ENCODE results near the gene NCBP1. TPM values are rescaled to one million over a fixed set of nuclear protein-coding genes. Genes with fewer than 3 reads are reported as not detected.

NCBP1 gene
- total RNA-seq, 1 experiment from 2014 or later: 263 TPM

GRCh38 chr9:97658707-97659106, 25.1 kb downstream of the NCBP1 start:
- no peak overlapping the region for H3K4me3 ChIP-seq
- no peaks in the 10 kb centered on the region for H3K9me3 ChIP-seq
- no peak for DNase-seq
- no peaks in the 10 kb centered on the region for H3K27me3 ChIP-seq
- H3K36me3 ChIP-seq: peaks cover 66% of the 10 kb centered on the region

GRCh38 chr9:97659771-97660170, 26.1 kb downstream of the NCBP1 start:
- H3K9me3 ChIP-seq: no peaks in the 10 kb centered on the region
- H3K36me3 ChIP-seq: peaks cover 69% of the 10 kb centered on the region
- no peak overlapping the region for H3K4me3 ChIP-seq
- no peaks in the 10 kb centered on the region for H3K27me3 ChIP-seq
- DNase-seq: no peak

GRCh38 chr9:97660340-97660739, 26.7 kb downstream of the NCBP1 start:
- Histone ChIP-seq H3K4me3 (no peak overlapping the region), H3K9me3 (no peaks in the 10 kb centered on the region), H3K27me3 (no peaks in the 10 kb centered on the region), H3K36me3 (peaks cover 70% of the 10 kb centered on the region)
- DNase-seq: no peak

- Histone ChIP-seq H3K9me3 (no peaks in the 10 kb centered on the region), H3K27me3 (no peaks in the 10 kb centered on the region), H3K36me3 (peaks cover 68% of the 10 kb centered on the region), H3K4me3 (no peak overlapping the region)
- DNase-seq: no peak
These were observed 27.2 kb downstream of the NCBP1 start for GRCh38 chr9:97660847-97661246.

GRCh38 chr9:97665742-97666141, 32.1 kb downstream of the NCBP1 start:
- no peak for DNase-seq
- peaks cover 73% of the 10 kb centered on the region for H3K36me3 ChIP-seq
- H3K27me3 ChIP-seq: no peaks in the 10 kb centered on the region
- H3K4me3 ChIP-seq: no peak overlapping the region
- no peaks in the 10 kb centered on the region for H3K9me3 ChIP-seq

GRCh38 chr9:97666907-97667686, 33.5 kb downstream of the NCBP1 start:
- Histone ChIP-seq H3K36me3 (peaks cover 73% of the 10 kb centered on the region), H3K9me3 (no peaks in the 10 kb centered on the region), H3K27me3 (no peaks in the 10 kb centered on the region), H3K4me3 (no peak overlapping the region)
- DNase-seq: no peak

GRCh38 chr9:97668485-97668884, 34.9 kb downstream of the NCBP1 start:
- peaks cover 77% of the 10 kb centered on the region for H3K36me3 ChIP-seq

GRCh38 chr9:97670586-97670985, 37.0 kb downstream of the NCBP1 start:
- no peak for DNase-seq
- Histone ChIP-seq H3K9me3 (no peaks in the 10 kb centered on the region), H3K27me3 (no peaks in the 10 kb centered on the region), H3K36me3 (peaks cover 76% of the 10 kb centered on the region), H3K4me3 (no peak overlapping the region)

More at GRCh38 chr9:97668485-97668884, 34.9 kb downstream of the NCBP1 start:
- Histone ChIP-seq H3K9me3 (no peaks in the 10 kb centered on the region), H3K27me3 (no peaks in the 10 kb centered on the region), H3K4me3 (no peak overlapping the region)
- DNase-seq: no peak

- Histone ChIP-seq H3K36me3 (peaks cover 79% of the 10 kb centered on the region), H3K9me3 (no peaks in the 10 kb centered on the region), H3K4me3 (no peak overlapping the region), H3K27me3 (no peaks in the 10 kb centered on the region)
- no peak for DNase-seq
These were observed 38.8 kb downstream of the NCBP1 start for GRCh38 chr9:97672403-97672802.

- no peak for DNase-seq
- Histone ChIP-seq H3K36me3 (peaks cover 77% of the 10 kb centered on the region), H3K27me3 (no peaks in the 10 kb centered on the region), H3K4me3 (no peak overlapping the region), H3K9me3 (no peaks in the 10 kb centered on the region)
These were observed 40.3 kb downstream of the NCBP1 start for GRCh38 chr9:97673922-97674321.

GRCh38 chr9:97675655-97676054, 42.0 kb downstream of the NCBP1 start:
- no peak for DNase-seq
- Histone ChIP-seq H3K27me3 (no peaks in the 10 kb centered on the region), H3K4me3 (no peak overlapping the region), H3K9me3 (no peaks in the 10 kb centered on the region), H3K36me3 (peaks cover 81% of the 10 kb centered on the region)

- Histone ChIP-seq H3K4me3 (no peak overlapping the region), H3K36me3 (peaks cover 81% of the 10 kb centered on the region), H3K27me3 (no peaks in the 10 kb centered on the region), H3K9me3 (no peaks in the 10 kb centered on the region)
- no peak for DNase-seq
These were observed 48.6 kb downstream of the NCBP1 start for GRCh38 chr9:97682242-97682641.

- DNase-seq: no peak
- no peak overlapping the region for H3K4me3 ChIP-seq
- peaks cover 65% of the 10 kb centered on the region for H3K36me3 ChIP-seq
- H3K9me3 ChIP-seq: no peaks in the 10 kb centered on the region
- H3K27me3 ChIP-seq: no peaks in the 10 kb centered on the region
These were observed 55.0 kb downstream of the NCBP1 start for GRCh38 chr9:97688654-97689053.

GRCh38 chr9:97689401-97690180, 56.0 kb downstream of the NCBP1 start:
- Histone ChIP-seq H3K36me3 (peaks cover 62% of the 10 kb centered on the region), H3K9me3 (no peaks in the 10 kb centered on the region), H3K4me3 (no peak overlapping the region), H3K27me3 (no peaks in the 10 kb centered on the region)
- DNase-seq: no peak

GRCh38 chr9:97694769-97695168, 61.1 kb downstream of the NCBP1 start:
- Histone ChIP-seq H3K4me3 (no peak overlapping the region), H3K27me3 (no peaks in the 10 kb centered on the region), H3K36me3 (peaks cover 32% of the 10 kb centered on the region), H3K9me3 (no peaks in the 10 kb centered on the region)
- DNase-seq: no peak

GRCh38 chr9:97695390-97695789, 61.8 kb downstream of the NCBP1 start:
- DNase-seq: no peak
- 0 out of 2 replicates have a peak overlapping the region, but pooled peaks have one; percentile 2 for H3K4me3 ChIP-seq
- H3K9me3 ChIP-seq: no peaks in the 10 kb centered on the region
- H3K36me3 ChIP-seq: peaks cover 27% of the 10 kb centered on the region
- no peaks in the 10 kb centered on the region for H3K27me3 ChIP-seq

- H3K27me3 ChIP-seq: no peaks in the 10 kb centered on the region
- H3K36me3 ChIP-seq: peaks cover 19% of the 10 kb centered on the region
- peak overlapping the region; percentile 73 for H3K4me3 ChIP-seq
- H3K9me3 ChIP-seq: no peaks in the 10 kb centered on the region
- no peak for DNase-seq
These were observed 62.6 kb downstream of the NCBP1 start for GRCh38 chr9:97695995-97696802.
